SU-DHL-6 (cell line): Measurements from ENCODE around the gene MT1H.

Experiments used
- H2AFZ ChIP-seq: fragments of 200-600 bp; sonication (generic); 2 replicates; pipeline ENCODE4 v1.6.1; 2014; ENCODE audit warnings: low read depth, mild to moderate bottlenecking, moderate library complexity, mixed read lengths, antibody characterized with exemption, low read length; ENCODE audit not compliant: severe bottlenecking
- H3F3A ChIP-seq: fragments of 200-600 bp; shearing (Covaris generic); 2 replicates; pipeline ENCODE4 v1.6.0; 2016; ENCODE audit warnings: antibody characterized with exemption, mild to moderate bottlenecking; ENCODE audit not compliant: insufficient read depth
- H3K27ac ChIP-seq: fragments of 200-600 bp; sonication (generic); 2 replicates; pipeline ENCODE4 v1.5.1; 2016; ENCODE audit warnings: low read depth, mild to moderate bottlenecking, low read length, moderate library complexity, mixed read lengths
- H3K27me3 ChIP-seq: fragments of 200-600 bp; sonication (generic), shearing (Covaris generic); 2 replicates; pipeline ENCODE4 v1.6.0; 2014; ENCODE audit warnings: mild to moderate bottlenecking, low read length
- H3K36me3 ChIP-seq: fragments of 200-600 bp; sonication (generic); 2 replicates; pipeline ENCODE4 v1.6.1; 2014; ENCODE audit warnings: mild to moderate bottlenecking, low read length, mixed read lengths
- H3K4me2 ChIP-seq: fragments of 300-600, 200-600 bp; shearing (Covaris generic), sonication (generic); 2 replicates; pipeline ENCODE4 v1.6.0; 2014; ENCODE audit warnings: low read length, low read depth, mild to moderate bottlenecking; ENCODE audit not compliant: poor library complexity, severe bottlenecking
- H3K4me3 ChIP-seq: fragments of 200-600 bp; sonication (generic); 2 replicates; pipeline ENCODE4 v1.5.1; 2014; ENCODE audit warnings: antibody characterized with exemption, low read length, mild to moderate bottlenecking, mixed read lengths; ENCODE audit not compliant: insufficient read depth, poor library complexity, severe bottlenecking
- H3K79me2 ChIP-seq: fragments of 200-600 bp; sonication (generic); 2 replicates; pipeline ENCODE4 v1.6.1; 2014; ENCODE audit warnings: mild to moderate bottlenecking, low read length, moderate library complexity; ENCODE audit not compliant: insufficient read depth
- H3K9ac ChIP-seq: fragments of 200-600 bp; sonication (generic); 2 replicates; pipeline ENCODE4 v1.7.0; 2014; ENCODE audit warnings: mild to moderate bottlenecking, low read length
- H3K9me2 ChIP-seq: fragments of 200-600 bp; sonication (generic); replicated peaks from 2 replicates; pipeline ENCODE4 v1.6.1; 2014; ENCODE audit warnings: low read length; ENCODE audit not compliant: insufficient read depth
- H3K9me3 ChIP-seq: fragments of 200-600 bp; sonication (generic); 2 replicates; pipeline ENCODE4 v1.6.1; 2014; ENCODE audit warnings: low read length, mixed read lengths; ENCODE audit not compliant: insufficient read depth
- H4K20me1 ChIP-seq: fragments of 200-600 bp; sonication (generic); 2 replicates; pipeline ENCODE4 v1.6.1; 2014; ENCODE audit warnings: low read depth, mild to moderate bottlenecking, antibody characterized with exemption, low read length, moderate library complexity, mixed read lengths
- EZH2phosphoT487 ChIP-seq: fragments of 200-600 bp; sonication (generic), shearing (Covaris generic); conservative IDR thresholded peaks from 2 replicates; pipeline ENCODE4 v1.6.1; 2018; ENCODE audit warnings: mild to moderate bottlenecking, antibody characterized with exemption, low read length, moderate library complexity, mixed read lengths
- TF ChIP-seq, protein P1 (sequence below): fragments of 200-600 bp; sonication (generic); IDR thresholded peaks from one replicate; pipeline ENCODE4 v1.5.1; 2017; ENCODE audit warnings: antibody characterized with exemption, mild to moderate bottlenecking, low read length, moderate library complexity; ENCODE audit not compliant: insufficient read depth, poor library complexity, severe bottlenecking

MT1H gene

DNA sequence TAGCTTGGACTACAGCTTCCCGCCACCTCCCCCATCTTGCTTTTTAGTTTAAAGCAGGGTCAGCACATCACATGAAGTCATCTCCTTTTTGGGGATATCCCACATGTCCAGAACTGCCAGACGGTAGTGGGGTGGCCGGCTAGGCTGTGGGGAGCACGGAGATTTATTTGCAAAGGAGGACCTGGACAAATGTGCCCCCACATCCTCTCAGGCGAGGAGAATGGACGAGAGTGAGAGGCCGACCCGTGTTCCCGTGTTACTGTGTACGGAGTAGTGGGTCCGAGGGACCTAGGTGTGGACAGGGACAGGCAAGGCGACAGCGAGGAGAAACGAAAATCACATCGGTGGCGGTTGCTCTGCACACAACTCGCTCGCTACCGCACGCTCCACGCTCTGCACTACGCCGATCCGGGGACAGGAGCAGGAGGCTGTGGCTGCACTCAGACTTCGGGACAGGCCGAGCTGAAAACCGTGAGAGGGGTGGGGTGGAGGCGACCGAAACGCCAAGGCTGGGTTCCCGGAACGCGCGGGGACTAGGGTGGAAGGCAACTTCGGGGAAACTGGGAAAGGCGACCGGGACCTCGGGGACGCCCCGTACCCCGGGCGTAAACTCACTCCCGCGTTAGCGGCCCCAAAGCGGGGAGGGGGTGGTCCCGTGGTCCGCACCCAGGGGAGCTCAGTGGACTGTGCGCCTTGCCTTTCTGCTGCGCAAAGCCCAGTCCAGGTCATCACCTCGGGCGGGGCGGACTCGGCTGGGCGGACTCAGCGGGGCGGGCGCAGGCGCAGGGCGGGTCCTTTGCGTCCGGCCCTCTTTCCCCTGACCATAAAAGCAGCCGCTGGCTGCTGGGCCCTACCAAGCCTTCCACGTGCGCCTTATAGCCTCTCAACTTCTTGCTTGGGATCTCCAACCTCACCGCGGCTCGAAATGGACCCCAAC lies 31.5 kb upstream of the MT1H start, which contains the start of gene MT1A:
Gene MT1A (plus strand): TSS at position 853 of the 937 bp plus-strand sequence. CDS start 73 bp downstream, at position 926.
- Histone ChIP-seq H2AFZ (no peak within 1 kb of the TSS), H3K4me3 (no peak within 1 kb of the TSS), H3K79me2 (no peaks in the 10 kb centered on the region), H3K9me2 (no peaks in the 10 kb centered on the region), H3K4me2 (no peak within 1 kb of the TSS), H3K36me3 (no peaks in the 10 kb centered on the region), H3K9me3 (no peaks in the 10 kb centered on the region), H3K27ac (no peak within 1 kb of the TSS), H3K9ac (no peak within 1 kb of the TSS), H3K27me3 (no peaks in the 10 kb centered on the region), H4K20me1 (no peaks in the 10 kb centered on the region), H3F3A (no peaks in the 10 kb centered on the region)
- TF ChIP-seq, protein P1, sequence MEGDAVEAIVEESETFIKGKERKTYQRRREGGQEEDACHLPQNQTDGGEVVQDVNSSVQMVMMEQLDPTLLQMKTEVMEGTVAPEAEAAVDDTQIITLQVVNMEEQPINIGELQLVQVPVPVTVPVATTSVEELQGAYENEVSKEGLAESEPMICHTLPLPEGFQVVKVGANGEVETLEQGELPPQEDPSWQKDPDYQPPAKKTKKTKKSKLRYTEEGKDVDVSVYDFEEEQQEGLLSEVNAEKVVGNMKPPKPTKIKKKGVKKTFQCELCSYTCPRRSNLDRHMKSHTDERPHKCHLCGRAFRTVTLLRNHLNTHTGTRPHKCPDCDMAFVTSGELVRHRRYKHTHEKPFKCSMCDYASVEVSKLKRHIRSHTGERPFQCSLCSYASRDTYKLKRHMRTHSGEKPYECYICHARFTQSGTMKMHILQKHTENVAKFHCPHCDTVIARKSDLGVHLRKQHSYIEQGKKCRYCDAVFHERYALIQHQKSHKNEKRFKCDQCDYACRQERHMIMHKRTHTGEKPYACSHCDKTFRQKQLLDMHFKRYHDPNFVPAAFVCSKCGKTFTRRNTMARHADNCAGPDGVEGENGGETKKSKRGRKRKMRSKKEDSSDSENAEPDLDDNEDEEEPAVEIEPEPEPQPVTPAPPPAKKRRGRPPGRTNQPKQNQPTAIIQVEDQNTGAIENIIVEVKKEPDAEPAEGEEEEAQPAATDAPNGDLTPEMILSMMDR = no peak
- no peak for TF ChIP-seq EZH2phosphoT487

DNA sequence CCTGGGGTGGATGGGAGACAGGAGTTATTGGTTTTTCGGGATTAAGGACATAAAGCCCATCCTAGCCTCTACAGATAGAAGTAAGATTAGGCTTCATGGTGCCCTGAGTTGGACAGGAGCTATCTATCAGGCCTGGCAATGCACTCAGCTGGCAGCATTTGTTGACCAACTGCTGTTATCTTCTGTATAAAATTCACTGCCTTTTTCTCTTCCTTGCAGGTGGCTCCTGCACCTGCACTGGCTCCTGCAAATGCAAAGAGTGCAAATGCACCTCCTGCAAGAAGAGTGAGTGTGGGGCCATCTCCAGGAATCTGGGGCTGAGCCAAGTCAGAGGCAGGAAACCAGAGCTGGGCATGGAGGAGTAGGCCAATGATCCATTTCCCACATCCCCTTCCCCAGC lies 30.6 kb upstream of the MT1H start:
- Histone ChIP-seq H4K20me1 (no peaks in the 10 kb centered on the region), H2AFZ (no peak overlapping the region), H3K9ac (no peak overlapping the region), H3K27me3 (no peaks in the 10 kb centered on the region), H3K36me3 (no peaks in the 10 kb centered on the region), H3K9me3 (no peaks in the 10 kb centered on the region), H3K79me2 (no peaks in the 10 kb centered on the region), H3K27ac (no peak overlapping the region), H3K4me2 (no peak overlapping the region), H3K4me3 (no peak overlapping the region), H3K9me2 (no peaks in the 10 kb centered on the region), H3F3A (no peaks in the 10 kb centered on the region)
- TF ChIP-seq EZH2phosphoT487 = no peak
- TF ChIP-seq, protein P1 = no peak

DNA sequence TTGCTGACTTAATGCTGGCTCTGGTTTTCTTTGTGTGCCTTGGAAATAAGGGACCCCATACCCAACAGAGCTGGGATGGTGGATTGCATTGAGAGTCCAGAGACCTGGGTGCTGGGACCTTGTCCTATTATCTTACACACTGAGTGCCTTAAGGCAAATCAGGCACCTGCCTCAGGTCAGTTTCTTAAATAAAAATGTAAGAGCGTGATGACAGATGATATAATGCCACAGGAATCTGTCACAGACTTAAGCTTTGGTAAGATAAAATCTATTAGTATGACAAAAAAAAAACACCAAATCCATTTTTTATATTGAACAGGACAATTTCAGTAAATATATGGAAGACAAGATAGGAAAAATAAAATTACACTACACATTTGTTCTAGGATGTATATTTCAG lies 29.5 kb upstream of the MT1H start:
- Histone ChIP-seq H3K4me3 (no peak overlapping the region), H4K20me1 (no peaks in the 10 kb centered on the region), H3K27me3 (no peaks in the 10 kb centered on the region), H3K79me2 (no peaks in the 10 kb centered on the region), H3K4me2 (no peak overlapping the region), H3F3A (no peaks in the 10 kb centered on the region), H2AFZ (no peak overlapping the region), H3K9ac (no peak overlapping the region), H3K27ac (no peak overlapping the region), H3K36me3 (no peaks in the 10 kb centered on the region), H3K9me3 (no peaks in the 10 kb centered on the region), H3K9me2 (no peaks in the 10 kb centered on the region)
- TF ChIP-seq, protein P1 = no peak
- no peak for TF ChIP-seq EZH2phosphoT487
